IPS-NIHi11 (cell line): Measurements from ENCODE around the gene ANO9.
A peak's percentile ranks its signal among the peaks of the same experiment; 100 is the strongest.

Source experiments
- DNase-seq: peaks from one replicate; pipeline ENCODE4 v3.0.0; 2012; ENCODE audit warnings: mixed read lengths, low spot score

ANO9 gene

GRCh38 chr11:384511-384910, 57.3 kb downstream of the ANO9 start:
- no peak for DNase-seq

- no peak for DNase-seq
Measured at GRCh38 chr11:383431-383830, 58.4 kb downstream of the ANO9 start.

GRCh38 chr11:382081-382629, 59.7 kb downstream of the ANO9 start:
- no peak for DNase-seq

GRCh38 chr11:381501-382072, 60.2 kb downstream of the ANO9 start:
- no peak for DNase-seq

GRCh38 chr11:380996-381395, 60.8 kb downstream of the ANO9 start:
- DNase-seq = no peak

- DNase-seq = no peak
Measured at GRCh38 chr11:380491-380890, 61.3 kb downstream of the ANO9 start.

GRCh38 chr11:380095-380480, 61.7 kb downstream of the ANO9 start:
- DNase-seq = no peak

GRCh38 chr11:379205-380094, 62.4 kb downstream of the ANO9 start:
- DNase-seq = no peak

- DNase-seq = no peak
Measured at GRCh38 chr11:377883-378500, 63.8 kb downstream of the ANO9 start.

GRCh38 chr11:377174-377865, 64.5 kb downstream of the ANO9 start:
- no peak for DNase-seq

- no peak for DNase-seq
Measured at GRCh38 chr11:376531-377173, 65.2 kb downstream of the ANO9 start.

- DNase-seq = no peak
Measured at GRCh38 chr11:375065-376025, 66.5 kb downstream of the ANO9 start.

GRCh38 chr11:373716-374551, 67.9 kb downstream of the ANO9 start:
- DNase-seq = no peak

- DNase-seq = no peak
Measured at GRCh38 chr11:372809-373715, 68.7 kb downstream of the ANO9 start.

- no peak for DNase-seq
Measured at GRCh38 chr11:371716-372590, 69.9 kb downstream of the ANO9 start.

- no peak for DNase-seq
Measured at GRCh38 chr11:371051-371450, 70.8 kb downstream of the ANO9 start.

- DNase-seq = peak; percentile 87
Measured at GRCh38 chr11:370070-370941, 71.5 kb downstream of the ANO9 start.
